Ammon's horn (tissue), 1 donor: Measurements from ENCODE around the gene SFT2D1.

Source experiments
- DNase-seq: peaks from one replicate; pipeline ENCODE4 v3.0.0-alpha.2; 2016; ENCODE audit warnings: low spot score

The SFT2D1 gene

DNA sequence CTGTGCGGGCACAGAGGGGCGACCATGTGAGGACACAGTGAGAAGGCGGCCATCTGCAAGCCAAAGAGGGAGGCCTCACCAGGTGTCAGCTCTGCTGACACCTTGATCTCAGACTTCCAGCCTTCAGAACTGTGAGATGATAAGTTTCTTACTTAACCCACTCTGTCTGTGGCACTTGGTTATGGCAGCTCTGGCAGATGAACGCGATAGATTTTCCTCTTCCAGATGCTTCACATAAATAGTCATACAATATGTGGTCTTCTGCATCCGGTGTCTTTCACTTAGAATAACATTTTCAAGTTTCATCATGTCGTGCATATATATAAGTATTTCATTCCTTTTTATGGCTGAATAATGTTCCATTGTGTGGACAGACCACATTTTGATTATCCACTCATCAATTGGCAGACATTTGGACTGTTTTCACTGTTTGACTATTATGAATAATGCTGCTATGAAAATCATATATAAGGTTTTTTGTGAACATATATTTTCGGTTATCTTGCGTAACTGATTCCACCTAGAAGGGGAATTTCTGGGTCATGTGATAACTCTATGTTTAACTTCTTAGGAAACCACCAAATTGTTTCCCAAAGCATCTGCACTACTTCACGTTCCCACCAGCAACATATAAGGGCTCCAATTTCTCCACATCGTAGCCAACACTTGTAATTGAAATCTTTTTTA is 64.3 kb downstream of the SFT2D1 start:
- no peak for DNase-seq

DNA sequence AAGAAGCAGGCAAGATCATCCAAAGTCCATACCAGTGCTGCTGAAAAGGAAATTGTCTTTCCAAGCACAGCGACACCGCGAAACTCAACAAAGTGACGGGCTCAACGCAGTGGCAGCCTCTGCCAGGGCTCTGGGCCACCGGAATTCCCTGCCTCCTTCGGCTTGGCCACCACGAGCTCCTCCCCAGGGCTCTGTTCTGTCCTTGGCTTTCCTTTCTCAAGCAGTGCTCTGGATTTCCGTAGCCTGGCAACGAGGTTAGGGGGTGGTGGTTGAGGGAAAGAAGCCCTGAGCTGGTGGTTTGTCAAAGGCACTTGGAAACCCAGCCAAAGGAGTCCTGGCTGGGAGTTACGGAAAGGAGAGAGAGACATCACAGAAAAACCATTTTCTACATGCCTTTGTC is 65.3 kb downstream of the SFT2D1 start:
- DNase-seq, result peak; percentile 85

DNA sequence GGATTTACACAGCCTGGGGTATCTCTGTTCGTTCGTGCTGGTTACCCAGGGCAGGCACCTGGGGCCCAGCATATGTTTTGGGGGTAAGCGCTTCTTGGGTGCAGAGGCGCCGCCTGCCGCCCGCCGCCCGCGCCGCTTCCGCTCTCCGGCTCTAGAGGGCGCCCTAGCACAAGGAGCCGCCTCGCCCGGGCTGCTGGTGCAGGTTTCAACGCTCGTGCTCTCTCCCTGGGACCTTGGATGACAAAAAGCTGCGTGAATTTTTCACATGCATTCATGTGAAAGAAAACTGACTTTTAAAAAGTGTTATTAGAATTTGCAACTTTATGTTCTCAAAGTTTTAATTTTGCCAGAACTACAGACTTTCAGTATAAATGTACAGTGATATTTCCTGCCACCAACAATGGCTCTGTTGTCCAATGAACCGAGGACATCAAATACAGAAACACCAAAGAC is 66.6 kb downstream of the SFT2D1 start:
- peak; percentile 75 for DNase-seq

DNA sequence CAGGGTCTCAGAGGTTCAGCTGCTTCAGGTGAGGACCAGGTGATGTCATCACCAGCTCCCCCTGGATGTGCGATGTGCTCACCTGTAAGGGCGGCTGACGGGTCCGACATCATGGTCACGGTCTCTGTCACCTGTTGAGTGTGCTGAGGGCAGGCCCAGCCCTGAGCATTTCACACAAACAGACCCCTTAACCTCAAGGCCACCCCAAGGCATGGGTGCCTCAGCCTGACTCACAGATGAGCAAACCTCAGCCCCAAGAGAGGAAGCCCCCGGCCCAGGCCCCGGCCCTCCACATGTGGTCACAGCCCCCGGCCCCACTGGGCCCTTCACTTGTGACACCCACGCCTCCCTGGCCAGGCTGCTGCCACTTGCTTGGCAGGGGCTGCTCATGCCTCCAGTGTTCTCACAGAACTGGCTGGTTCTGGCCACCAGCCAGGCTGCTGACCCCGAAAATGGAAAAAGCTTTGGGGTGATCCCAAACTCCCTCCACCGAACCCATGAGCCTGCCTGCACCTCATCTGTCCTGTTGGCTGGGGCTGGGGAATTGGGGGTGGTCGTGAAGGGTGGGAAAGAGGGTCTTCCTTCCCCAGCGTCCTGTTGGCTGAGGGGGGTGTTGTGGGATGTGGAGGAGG is 67.5 kb downstream of the SFT2D1 start:
- no peak for DNase-seq

DNA sequence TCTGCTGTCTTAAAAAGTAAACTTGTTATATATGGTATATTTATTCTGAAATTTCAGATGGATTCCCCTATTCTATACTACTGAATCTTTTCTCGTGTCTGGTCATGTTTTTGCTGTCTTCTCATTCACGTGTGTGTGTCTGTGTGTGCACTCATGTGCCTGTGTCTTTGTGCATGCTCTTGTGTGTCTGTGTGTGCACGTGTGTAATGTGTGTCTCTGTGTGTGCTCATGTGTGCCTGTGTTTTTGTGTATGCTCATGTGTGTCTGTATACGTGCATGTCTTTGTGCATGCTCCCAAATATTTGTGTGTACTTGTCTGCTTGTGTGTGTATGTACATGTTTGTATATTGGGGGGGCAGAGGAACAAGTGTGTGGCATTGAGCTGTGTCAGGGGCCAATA is 68.2 kb downstream of the SFT2D1 start:
- no peak for DNase-seq

DNA sequence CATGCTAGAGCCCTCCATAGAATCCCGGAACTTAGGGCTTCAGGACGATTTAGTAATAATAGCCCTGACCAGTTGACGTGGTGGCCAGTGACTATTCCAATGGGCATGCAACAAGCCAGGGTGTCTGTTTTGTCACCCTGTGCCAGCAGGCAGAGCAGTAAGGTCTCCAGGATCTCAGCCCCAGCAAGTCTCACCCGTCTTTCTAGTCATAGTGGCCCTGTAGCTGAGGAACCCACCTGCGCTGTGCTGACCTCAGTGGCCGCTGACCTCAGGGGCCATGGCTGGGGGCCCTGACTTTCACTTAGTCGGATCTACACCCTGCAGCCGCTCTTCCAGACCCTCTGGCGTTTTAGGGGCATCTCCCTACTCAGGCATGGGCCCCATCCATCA is 71.0 kb downstream of the SFT2D1 start:
- no peak for DNase-seq

- no peak for DNase-seq
Observed at GRCh38 chr6:166270706-166271375, 71.5 kb downstream of the SFT2D1 start.
